Ascending aorta (tissue), 2 donors: ENCODE data around the gene VPS72. TPM values are rescaled to one million over a fixed set of nuclear protein-coding genes. Genes with fewer than 3 reads are reported as not detected.
"Not testable (repeated sequence)": the region's sequence is repeated elsewhere in the genome, so short reads cannot be mapped to it uniquely, and the experiment has no call there.

Experiments
- DNase-seq, 2 donors: peaks; one replicate each; pipeline ENCODE4 v3.0.0-alpha.2; 2019; ENCODE audit warnings: low spot score in 2 of 2
- H3K27ac ChIP-seq, 2 donors: fragments of 200-600 bp; sonication (generic); one replicate each; pipeline ENCODE4 v1.5.1; 2016 to 2017; ENCODE audit warnings: mild to moderate bottlenecking in 1 of 2
- H3K27me3 ChIP-seq: fragments of 200-600 bp; sonication (generic); one replicate; pipeline ENCODE4 v1.5.1; 2017
- H3K36me3 ChIP-seq, 2 donors: fragments of 200-600 bp; sonication (generic); one replicate each; pipeline ENCODE4 v1.5.1; 2016
- H3K4me1 ChIP-seq, 2 donors: fragments of 200-600 bp; sonication (generic); one replicate each; pipeline ENCODE4 v1.5.1; 2016 to 2017; ENCODE audit warnings: mild to moderate bottlenecking in 1 of 2
- H3K4me3 ChIP-seq, 2 donors: fragments of 200-600 bp; sonication (generic); one replicate each; pipeline ENCODE4 v1.5.1; 2016 to 2017; ENCODE audit warnings: mild to moderate bottlenecking in 1 of 2
- H3K9me3 ChIP-seq, 2 donors: fragments of 200-600 bp; sonication (generic); one replicate each; pipeline ENCODE4 v1.5.1; 2016
- intact Hi-C: fragments of 100-400 bp; cut with DNase I; formaldehyde crosslinking; loops from one replicate; pipeline ENCODE4 v1.15.1; 2023
- total RNA-seq: library from RNA; depleted of rRNA; stranded (reverse); fragments of >200 nt; gene quantifications from one replicate; pipeline ENCODE4 v1.1.0, GENCODE V29; 2016
- TF ChIP-seq, protein P1 (sequence below), 3 experiments: fragments of 200-600 bp in 2 of 3; fragments of 450-650 bp in 1 of 3; sonication (generic) in 2 of 3; IDR thresholded peaks; one replicate each; pipeline ENCODE4 v1.5.1; 2016 to 2019; ENCODE audit warnings: antibody characterized with exemption in 3 of 3, mild to moderate bottlenecking in 1 of 3, moderate library complexity in 1 of 3

VPS72 gene
- total RNA-seq, 1 donor from 2014 or later = 33.6 TPM

DNA sequence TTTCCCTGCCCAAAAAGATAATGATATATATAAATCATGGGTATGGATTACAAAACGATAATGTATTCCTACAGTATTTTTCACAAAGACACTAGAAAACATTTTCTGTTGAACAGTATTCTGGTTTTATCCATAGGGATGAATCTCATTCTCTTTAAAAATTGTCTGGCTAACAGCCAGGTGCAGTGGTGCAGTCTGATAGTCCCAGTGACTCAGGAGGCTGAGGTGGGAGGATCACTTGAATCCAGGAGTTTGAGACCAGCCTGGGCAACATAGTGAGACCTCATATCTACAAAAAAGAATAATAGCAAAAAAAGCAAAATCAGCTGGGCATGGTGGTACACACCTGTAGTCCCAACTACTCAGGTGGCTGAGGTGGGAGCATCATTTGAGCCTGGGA lies 31.6 kb upstream of the VPS72 start:
- H3K4me1 ChIP-seq = no peaks in the 10 kb centered on the region
- H3K36me3 ChIP-seq = peaks cover 3 to 14% of the 10 kb centered on the region in 2 donors
- intact Hi-C loops = no loop called here
- no peaks in the 10 kb centered on the region for H3K9me3 ChIP-seq
- no peak for DNase-seq
- H3K4me3 ChIP-seq = no peak overlapping the region
- no peaks in the 10 kb centered on the region for H3K27me3 ChIP-seq
- TF ChIP-seq, protein P1, sequence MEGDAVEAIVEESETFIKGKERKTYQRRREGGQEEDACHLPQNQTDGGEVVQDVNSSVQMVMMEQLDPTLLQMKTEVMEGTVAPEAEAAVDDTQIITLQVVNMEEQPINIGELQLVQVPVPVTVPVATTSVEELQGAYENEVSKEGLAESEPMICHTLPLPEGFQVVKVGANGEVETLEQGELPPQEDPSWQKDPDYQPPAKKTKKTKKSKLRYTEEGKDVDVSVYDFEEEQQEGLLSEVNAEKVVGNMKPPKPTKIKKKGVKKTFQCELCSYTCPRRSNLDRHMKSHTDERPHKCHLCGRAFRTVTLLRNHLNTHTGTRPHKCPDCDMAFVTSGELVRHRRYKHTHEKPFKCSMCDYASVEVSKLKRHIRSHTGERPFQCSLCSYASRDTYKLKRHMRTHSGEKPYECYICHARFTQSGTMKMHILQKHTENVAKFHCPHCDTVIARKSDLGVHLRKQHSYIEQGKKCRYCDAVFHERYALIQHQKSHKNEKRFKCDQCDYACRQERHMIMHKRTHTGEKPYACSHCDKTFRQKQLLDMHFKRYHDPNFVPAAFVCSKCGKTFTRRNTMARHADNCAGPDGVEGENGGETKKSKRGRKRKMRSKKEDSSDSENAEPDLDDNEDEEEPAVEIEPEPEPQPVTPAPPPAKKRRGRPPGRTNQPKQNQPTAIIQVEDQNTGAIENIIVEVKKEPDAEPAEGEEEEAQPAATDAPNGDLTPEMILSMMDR (IDR thresholded peaks at IDR 0.05) = no peak
- H3K27ac ChIP-seq = no peak overlapping the region

DNA sequence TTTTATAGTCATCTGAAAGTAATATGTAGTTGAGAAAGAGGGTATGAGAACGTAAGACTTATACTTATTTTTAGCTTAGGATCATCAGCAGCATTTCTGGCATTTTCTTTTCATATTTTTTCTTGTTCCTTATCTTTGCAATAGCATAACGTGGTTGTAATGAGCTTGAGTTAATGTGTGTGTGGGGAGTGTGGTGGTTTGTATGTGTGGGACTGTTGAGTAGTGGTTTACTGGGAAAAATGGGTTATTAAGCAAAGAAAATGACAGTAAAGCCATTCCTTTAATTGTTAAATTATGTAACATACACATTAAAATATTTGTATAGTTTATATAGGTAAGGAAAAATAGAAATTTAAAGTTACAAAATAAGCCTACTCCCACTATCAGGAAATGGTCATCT lies 23.6 kb upstream of the VPS72 start:
- Histone ChIP-seq H3K27me3 (no peaks in the 10 kb centered on the region), H3K27ac (no peak overlapping the region), H3K9me3 (no peaks in the 10 kb centered on the region), H3K4me1 (peaks cover 0 to 3% of the 10 kb centered on the region in 2 donors), H3K4me3 (no peak overlapping the region), H3K36me3 (peaks cover 6 to 17% of the 10 kb centered on the region in 2 donors)
- no peak for DNase-seq
- intact Hi-C loops = no loop called here
- TF ChIP-seq, protein P1 (IDR thresholded peaks at IDR 0.05) = no peak

DNA sequence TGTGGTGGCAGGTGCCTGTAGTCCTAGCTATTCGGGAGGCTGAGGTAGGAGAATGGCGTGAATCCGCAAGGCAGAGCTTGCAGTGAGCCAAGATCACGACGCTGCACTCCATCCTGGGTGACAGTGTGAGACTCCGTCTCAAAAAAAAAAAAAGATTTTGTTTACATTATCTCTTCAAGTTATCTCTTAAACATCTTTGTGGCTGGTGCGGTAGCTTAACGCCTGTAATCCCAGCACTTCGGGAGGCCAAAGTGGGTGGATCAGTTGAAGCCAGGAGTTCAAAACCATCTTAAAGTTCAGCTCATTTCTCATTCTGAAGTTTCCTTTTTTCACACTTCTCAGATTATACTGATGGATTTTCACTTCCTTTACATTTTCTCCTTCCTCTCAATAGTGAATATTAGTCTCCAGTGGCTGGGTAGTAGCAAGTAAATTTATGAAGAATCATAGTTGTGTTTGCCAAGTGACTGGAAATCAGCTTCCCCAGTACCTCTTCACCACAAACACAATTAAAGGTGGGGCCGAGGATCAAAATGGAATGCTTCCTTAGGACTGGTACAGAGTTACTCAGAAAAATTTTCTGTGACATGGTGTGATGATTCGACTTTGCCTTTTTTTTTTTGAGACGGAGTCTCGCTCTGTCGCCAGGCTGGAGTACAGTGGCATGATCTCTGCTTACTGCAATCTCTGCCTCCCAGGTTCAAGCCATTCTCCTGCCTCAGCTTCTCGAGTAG lies 22.1 kb upstream of the VPS72 start:
- peaks cover 0 to 12% of the 10 kb centered on the region in 2 donors for H3K4me1 ChIP-seq
- DNase-seq = no peak
- no peak overlapping the region for H3K4me3 ChIP-seq
- H3K27me3 ChIP-seq = no peaks in the 10 kb centered on the region
- intact Hi-C loops = no loop called here
- TF ChIP-seq, protein P1 (IDR thresholded peaks at IDR 0.05) = no peak
- H3K36me3 ChIP-seq = peaks cover 18 to 28% of the 10 kb centered on the region in 2 donors
- peak overlapping the region in 1 of 2 donors; percentile 12 for H3K27ac ChIP-seq
- no peaks in the 10 kb centered on the region for H3K9me3 ChIP-seq

DNA sequence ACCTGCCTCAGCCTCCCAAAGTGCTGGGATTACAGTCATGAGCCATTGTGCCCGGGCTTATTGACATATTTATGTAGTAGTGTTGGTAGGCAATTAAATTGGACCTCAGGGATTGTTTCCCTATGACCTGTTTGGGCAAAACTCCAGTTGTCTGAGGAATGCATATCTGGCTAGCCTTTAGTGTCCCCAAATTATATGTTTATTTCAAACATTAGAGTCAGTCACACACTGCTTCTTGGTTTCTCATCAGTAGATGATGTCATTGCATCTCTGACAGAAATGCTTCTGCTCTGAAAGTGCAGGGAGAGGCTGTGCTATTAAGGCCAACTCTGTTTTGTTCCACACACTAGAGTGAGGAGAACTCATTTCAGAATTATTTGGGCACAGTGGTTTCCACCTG lies 20.8 kb upstream of the VPS72 start:
- no peak for DNase-seq
- no peaks in the 10 kb centered on the region for H3K27me3 ChIP-seq
- H3K36me3 ChIP-seq = peaks cover 23 to 37% of the 10 kb centered on the region in 2 donors
- H3K4me1 ChIP-seq = peaks cover 2 to 12% of the 10 kb centered on the region in 2 donors
- TF ChIP-seq, protein P1 (IDR thresholded peaks at IDR 0.05) = no peak
- peak overlapping the region in 1 of 2 donors; percentile 34 for H3K27ac ChIP-seq
- H3K4me3 ChIP-seq = no peak overlapping the region
- no peaks in the 10 kb centered on the region for H3K9me3 ChIP-seq
- intact Hi-C loops = no loop called here

DNA sequence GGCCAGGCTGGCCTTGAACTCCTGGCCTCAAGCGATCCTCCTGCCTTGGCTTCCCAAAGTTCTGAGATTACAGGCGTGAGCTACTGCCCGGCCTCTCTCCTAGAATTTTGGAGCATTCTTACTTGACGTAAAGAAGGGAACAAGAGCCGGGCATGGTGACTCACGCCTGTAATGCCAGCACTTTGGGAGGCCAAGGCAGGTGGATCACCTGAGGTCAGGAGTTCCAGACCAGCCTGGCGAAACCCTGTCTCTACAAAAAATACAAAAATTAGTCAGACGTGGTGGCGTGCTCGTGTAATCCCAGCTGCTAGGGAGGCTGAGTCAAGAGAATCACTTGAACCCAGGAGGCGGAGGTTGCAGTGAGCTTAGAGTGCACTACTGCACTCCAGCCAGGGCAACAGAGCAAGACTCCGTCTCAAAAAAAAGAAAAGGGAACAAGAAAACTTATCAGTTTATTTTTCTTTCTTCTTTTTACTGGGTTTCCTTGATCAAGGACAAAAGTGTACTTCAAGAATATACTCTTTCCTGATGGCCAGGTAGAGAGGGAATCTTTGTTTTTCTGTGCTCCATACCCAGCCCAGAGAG lies 15.5 kb upstream of the VPS72 start:
- H3K4me3 ChIP-seq, intact Hi-C loops, H3K9me3 ChIP-seq, H3K27me3 ChIP-seq: not testable (repeated sequence)
- peak in 1 of 2 donors; percentile 40 for DNase-seq
- peaks cover 6 to 22% of the 10 kb centered on the region in 2 donors for H3K4me1 ChIP-seq
- peak overlapping the region in 1 of 2 donors; percentile 45 for H3K27ac ChIP-seq
- H3K36me3 ChIP-seq = peaks cover 27 to 36% of the 10 kb centered on the region in 2 donors

DNA sequence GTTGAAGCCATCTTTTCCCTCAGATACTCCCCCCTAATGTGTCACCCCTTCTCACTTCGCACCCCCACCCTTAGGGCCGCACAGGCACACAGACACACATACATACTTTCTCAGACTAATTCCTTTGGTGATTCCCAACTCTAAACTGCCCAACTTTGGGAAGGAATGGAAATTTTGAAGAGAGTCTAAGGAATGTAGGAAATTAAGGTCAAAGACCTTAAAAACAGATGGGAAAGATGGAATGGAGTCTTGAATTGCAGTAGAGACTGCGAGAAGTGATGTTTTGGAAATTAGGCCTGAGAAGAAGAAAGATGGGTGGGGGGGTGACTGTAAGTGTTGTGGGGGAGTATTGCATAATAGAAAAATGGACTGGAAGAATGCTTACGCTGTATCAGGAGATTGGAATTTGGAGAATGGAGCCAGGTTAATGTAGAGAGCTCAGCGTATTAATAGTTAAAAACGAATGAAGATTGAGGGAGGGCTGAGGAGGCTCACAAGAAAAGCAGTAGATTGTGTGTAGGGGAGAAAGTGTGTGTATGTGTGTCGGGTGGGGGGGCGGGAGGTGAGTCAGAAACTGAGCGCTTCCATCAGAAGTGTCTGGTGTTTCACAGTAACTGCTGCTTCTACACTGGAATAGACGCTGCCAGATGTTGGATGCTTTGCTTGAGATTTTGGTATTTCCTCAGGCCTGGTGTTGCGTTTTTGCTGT lies 10.0 kb upstream of the VPS72 start:
- H3K4me3 ChIP-seq = peak overlapping the region; percentile 74 to 82
- intact Hi-C loops = loop anchor here (2.0 kb wide), 1 partner anchor 35 kb away; the partner anchor contains the start of gene LYSMD1
- H3K9me3 ChIP-seq = no peaks in the 10 kb centered on the region
- H3K27me3 ChIP-seq = no peaks in the 10 kb centered on the region
- H3K36me3 ChIP-seq = peaks cover 4 to 6% of the 10 kb centered on the region in 2 donors
- peaks cover 5 to 23% of the 10 kb centered on the region in 2 donors for H3K4me1 ChIP-seq
- TF ChIP-seq, protein P1 (IDR thresholded peaks at IDR 0.05) = no peak
- peak in 1 of 2 donors; percentile 73 for DNase-seq
- peak overlapping the region; percentile 84 to 85 for H3K27ac ChIP-seq
